Measurements from ENCODE around the gene PRM1.

DNA sequence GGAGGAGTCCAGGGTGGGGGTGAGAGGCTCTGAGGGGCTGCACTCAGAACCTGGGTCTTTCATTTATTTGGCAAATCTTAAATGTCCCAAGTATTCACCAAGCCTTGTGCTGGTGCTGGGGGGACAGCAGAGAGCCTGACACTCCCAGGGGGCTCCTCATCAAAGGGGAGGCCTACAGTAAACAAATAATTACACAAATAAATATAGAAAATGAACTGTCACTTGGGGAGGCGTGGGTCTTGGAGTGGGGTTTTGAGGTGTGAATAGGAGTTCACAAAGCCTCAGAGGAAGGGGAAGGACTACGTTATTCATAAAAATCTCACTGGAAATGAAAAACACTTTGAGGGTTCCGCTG lies 15.2 kb upstream of the PRM1 start:
- TF ChIP-seq CTCF (IDR thresholded peaks at IDR 0.05; ENCODE audit: poor library complexity), result no peak
- no peak for TF ChIP-seq EZH2 (IDR thresholded peaks at IDR 0.05; ENCODE audit: borderline replicate concordance)
- no peak for TF ChIP-seq EZH2phosphoT487 (IDR thresholded peaks at IDR 0.05; ENCODE audit: low read depth, severe bottlenecking, unreplicated experiment)

All from hepatocyte (in vitro differentiated cells).